Endothelial cell of umbilical vein (primary cell): ENCODE measurements around the gene TPK1.

ENCODE experiments used
- EZH2 ChIP-seq: IDR thresholded peaks from 2 replicates; pipeline ENCODE4 v1.6.1; 2012; ENCODE audit warnings: borderline replicate concordance, low read depth, mild to moderate bottlenecking, moderate library complexity, low read length, inconsistent platforms; ENCODE audit not compliant: severe bottlenecking
- GATA2 ChIP-seq: IDR thresholded peaks from 2 replicates; pipeline ENCODE4 v1.7.0; 2011; ENCODE audit warnings: low read depth, mild to moderate bottlenecking, moderate library complexity, mixed read lengths, low read length; ENCODE audit not compliant: insufficient read length, insufficient read depth
- POLR2AphosphoS5 ChIP-seq: IDR thresholded peaks from 2 replicates; pipeline ENCODE4 v1.6.1; 2012; ENCODE audit warnings: low read depth, mild to moderate bottlenecking, control low read depth, low read length, moderate library complexity; ENCODE audit not compliant: insufficient read depth
- TF ChIP-seq, protein P1 (sequence below), 2 donors: IDR thresholded peaks; 1 replicate in 1 of 2; 2 replicates in 1 of 2; pipeline ENCODE4 v1.5.1; 2011; ENCODE audit warnings: low read length in 2 of 2, mild to moderate bottlenecking in 2 of 2, moderate library complexity in 2 of 2, control low read depth in 1 of 2, inconsistent platforms in 1 of 2, low read depth in 1 of 2; ENCODE audit not compliant: insufficient read depth in 1 of 2; ENCODE audit errors: extremely low read depth in 1 of 2

DNA sequence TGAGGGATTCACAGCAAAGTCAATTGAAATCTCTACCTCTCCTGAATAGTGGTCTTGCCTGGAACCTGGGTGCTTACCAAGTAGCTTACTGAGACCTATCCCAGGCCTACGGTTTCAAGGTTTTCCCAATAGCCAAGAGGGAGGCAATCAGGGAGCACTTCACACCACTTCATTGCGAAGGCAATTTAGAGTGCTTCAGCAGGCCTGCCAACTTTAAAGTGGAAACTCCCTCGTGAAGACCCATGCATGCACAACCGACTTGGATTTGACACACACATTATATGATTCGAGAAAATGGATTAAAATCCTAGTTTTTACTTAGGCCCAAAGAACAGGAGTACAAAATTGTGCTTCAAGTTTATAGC is 380.8 kb downstream of the TPK1 start:
- TF ChIP-seq, protein P1, sequence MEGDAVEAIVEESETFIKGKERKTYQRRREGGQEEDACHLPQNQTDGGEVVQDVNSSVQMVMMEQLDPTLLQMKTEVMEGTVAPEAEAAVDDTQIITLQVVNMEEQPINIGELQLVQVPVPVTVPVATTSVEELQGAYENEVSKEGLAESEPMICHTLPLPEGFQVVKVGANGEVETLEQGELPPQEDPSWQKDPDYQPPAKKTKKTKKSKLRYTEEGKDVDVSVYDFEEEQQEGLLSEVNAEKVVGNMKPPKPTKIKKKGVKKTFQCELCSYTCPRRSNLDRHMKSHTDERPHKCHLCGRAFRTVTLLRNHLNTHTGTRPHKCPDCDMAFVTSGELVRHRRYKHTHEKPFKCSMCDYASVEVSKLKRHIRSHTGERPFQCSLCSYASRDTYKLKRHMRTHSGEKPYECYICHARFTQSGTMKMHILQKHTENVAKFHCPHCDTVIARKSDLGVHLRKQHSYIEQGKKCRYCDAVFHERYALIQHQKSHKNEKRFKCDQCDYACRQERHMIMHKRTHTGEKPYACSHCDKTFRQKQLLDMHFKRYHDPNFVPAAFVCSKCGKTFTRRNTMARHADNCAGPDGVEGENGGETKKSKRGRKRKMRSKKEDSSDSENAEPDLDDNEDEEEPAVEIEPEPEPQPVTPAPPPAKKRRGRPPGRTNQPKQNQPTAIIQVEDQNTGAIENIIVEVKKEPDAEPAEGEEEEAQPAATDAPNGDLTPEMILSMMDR (IDR thresholded peaks at IDR 0.05; ENCODE audit: extremely low read depth in 1 of 2, insufficient read depth in 1 of 2, low read depth in 1 of 2, low read length in 2 of 2), result no peak
- no peak for TF ChIP-seq EZH2
- no peak for TF ChIP-seq GATA2
- TF ChIP-seq POLR2AphosphoS5, result no peak
